Mesendoderm (in vitro differentiated cells): Measurements from ENCODE around the gene HSD17B4.
A peak's percentile ranks its signal among the peaks of the same experiment; 100 is the strongest.
"Not testable (repeated sequence)": the region's sequence is repeated elsewhere in the genome, so short reads cannot be mapped to it uniquely, and the experiment has no call there.

Experiments
- DNase-seq: peaks from one replicate; pipeline ENCODE4 v3.0.0; 2013
- H2AK5ac ChIP-seq: 2 replicates; pipeline ENCODE4 v1.6.1; 2013; ENCODE audit warnings: low read length, inconsistent platforms
- H2BK120ac ChIP-seq: 2 replicates; pipeline ENCODE4 v1.6.1; 2013; ENCODE audit warnings: low read depth, mild to moderate bottlenecking, low read length, moderate library complexity, mixed read lengths
- H2BK15ac ChIP-seq: replicated peaks from 2 replicates; pipeline ENCODE4 v1.6.1; 2013; ENCODE audit warnings: low read depth, mild to moderate bottlenecking, moderate library complexity
- H2BK5ac ChIP-seq: 2 replicates; pipeline ENCODE4 v1.6.1; 2013; ENCODE audit warnings: low read length, inconsistent platforms
- H3K18ac ChIP-seq: 2 replicates; pipeline ENCODE4 v1.6.1; 2013; ENCODE audit warnings: mild to moderate bottlenecking, low read length, mixed read lengths
- H3K23ac ChIP-seq: one replicate; pipeline ENCODE4 v1.6.1; 2013; ENCODE audit warnings: low read length
- H3K27ac ChIP-seq: 2 replicates; pipeline ENCODE4 v1.5.1; 2013; ENCODE audit warnings: low read depth, mild to moderate bottlenecking, inconsistent platforms, low read length, moderate library complexity
- H3K27me3 ChIP-seq: 2 replicates; pipeline ENCODE4 v1.6.1; 2013; ENCODE audit warnings: low read length, control low read depth, mild to moderate bottlenecking, inconsistent platforms; ENCODE audit not compliant: insufficient read depth, poor library complexity
- H3K36me3 ChIP-seq: 2 replicates; pipeline ENCODE4 v1.6.1; 2013; ENCODE audit warnings: low read length, inconsistent platforms; ENCODE audit not compliant: control insufficient read depth, insufficient read depth
- H3K4ac ChIP-seq: one replicate; pipeline ENCODE4 v1.6.1; 2013; ENCODE audit warnings: low read depth, mild to moderate bottlenecking, low read length, moderate library complexity
- H3K4me1 ChIP-seq: 2 replicates; pipeline ENCODE4 v1.6.1; 2013; ENCODE audit warnings: low read depth, low read length, inconsistent platforms; ENCODE audit not compliant: control insufficient read depth
- H3K4me2 ChIP-seq: 2 replicates; pipeline ENCODE4 v1.6.1; 2013; ENCODE audit warnings: low read length
- H3K4me3 ChIP-seq: 2 replicates; pipeline ENCODE4 v1.5.1; 2013; ENCODE audit warnings: mild to moderate bottlenecking, low read length
- H3K56ac ChIP-seq: one replicate; pipeline ENCODE4 v1.6.1; 2013; ENCODE audit warnings: low read length
- H3K79me1 ChIP-seq: 2 replicates; pipeline ENCODE4 v1.6.1; 2013; ENCODE audit warnings: low read length, inconsistent platforms
- H3K79me2 ChIP-seq: 2 replicates; pipeline ENCODE4 v1.6.1; 2013; ENCODE audit warnings: mild to moderate bottlenecking, low read length; ENCODE audit not compliant: control insufficient read depth, insufficient read depth
- H3K9ac ChIP-seq: 2 replicates; pipeline ENCODE4 v1.6.1; 2013; ENCODE audit warnings: low read length, inconsistent platforms
- H4K5ac ChIP-seq: one replicate; pipeline ENCODE4 v1.6.1; 2013; ENCODE audit warnings: low read length
- H4K8ac ChIP-seq: one replicate; pipeline ENCODE4 v1.6.1; 2013; ENCODE audit warnings: low read depth, mild to moderate bottlenecking, control low read depth, low read length, moderate library complexity
- WGBS: extraction: QIAGEN DNeasy Blood & Tissue Kit; methylation state at CpG from one replicate; pipeline ENCODE4 v1.1.7; 2013; ENCODE audit warnings: low lambda C conversion rate, missing lambda C conversion rate; ENCODE audit not compliant: insufficient coverage; ENCODE audit errors: extremely low coverage; 5-methylcytosine and 5-hydroxymethylcytosine counted together

HSD17B4 gene

DNA sequence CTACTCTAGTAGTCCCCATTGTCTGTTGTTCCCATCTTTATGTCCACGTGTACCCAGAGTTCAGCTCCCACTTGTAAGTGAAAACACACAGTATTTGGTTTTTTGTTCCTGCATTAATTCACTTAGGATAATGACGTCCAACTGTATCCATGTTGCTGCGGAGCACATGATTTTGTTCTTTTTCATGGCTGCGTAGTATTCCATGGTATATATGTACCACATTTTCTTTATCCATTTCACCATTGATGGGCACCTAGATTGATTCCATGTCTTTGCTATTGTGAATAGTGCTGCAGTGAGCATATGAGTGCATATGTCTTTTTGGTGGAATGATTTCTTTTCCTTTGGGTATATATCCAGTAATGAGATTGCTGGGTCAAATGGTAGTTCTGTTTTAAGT lies 51.6 kb downstream of the HSD17B4 start:
- not testable (repeated sequence) for H4K8ac ChIP-seq, H3K56ac ChIP-seq, H2BK120ac ChIP-seq, H3K9ac ChIP-seq, H3K27me3 ChIP-seq, H3K4me3 ChIP-seq, H2AK5ac ChIP-seq, H3K36me3 ChIP-seq, H3K27ac ChIP-seq, H3K4ac ChIP-seq, H2BK15ac ChIP-seq, H3K4me1 ChIP-seq, H3K4me2 ChIP-seq, H4K5ac ChIP-seq, H2BK5ac ChIP-seq, H3K18ac ChIP-seq, H3K79me1 ChIP-seq, H3K79me2 ChIP-seq, H3K23ac ChIP-seq, DNase-seq
- WGBS, result no CpG with 5 or more reads among the region's 4 CpGs

DNA sequence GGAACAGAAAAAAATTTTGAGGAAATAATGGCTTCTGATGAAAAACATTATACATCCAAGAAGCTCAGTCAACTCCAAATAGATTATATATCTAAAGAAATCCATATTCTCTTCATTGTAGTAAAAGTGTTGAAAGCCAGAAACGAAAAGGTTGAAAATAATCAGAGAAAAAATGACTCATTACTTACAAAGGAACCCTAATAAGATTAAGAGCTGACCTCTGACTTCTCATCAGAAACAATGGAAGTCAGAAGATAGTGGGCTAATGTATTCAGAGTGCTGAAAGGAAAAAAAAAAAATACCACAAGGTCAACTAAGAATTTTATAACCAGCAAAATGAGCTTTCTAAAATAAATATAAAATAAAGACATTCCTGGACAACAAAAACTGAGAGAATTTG lies 60.0 kb downstream of the HSD17B4 start:
- Histone ChIP-seq H2AK5ac (no peak overlapping the region), H3K4me2 (no peak overlapping the region), H3K23ac (no peak overlapping the region), H3K79me2 (no peaks in the 10 kb centered on the region), H3K18ac (no peak overlapping the region), H3K27ac (no peak overlapping the region), H3K27me3 (no peaks in the 10 kb centered on the region), H3K79me1 (no peaks in the 10 kb centered on the region), H3K4me1 (no peaks in the 10 kb centered on the region), H3K36me3 (peaks cover 7% of the 10 kb centered on the region), H3K9ac (no peak overlapping the region), H4K8ac (no peak overlapping the region), H2BK120ac (no peak overlapping the region), H3K56ac (no peak overlapping the region), H2BK15ac (no peak overlapping the region), H3K4ac (no peak overlapping the region), H3K4me3 (no peak overlapping the region), H4K5ac (no peak overlapping the region), H2BK5ac (no peak overlapping the region)
- peak; percentile 28 for DNase-seq
- WGBS, result no CpG with 5 or more reads among the region's 1 CpG

DNA sequence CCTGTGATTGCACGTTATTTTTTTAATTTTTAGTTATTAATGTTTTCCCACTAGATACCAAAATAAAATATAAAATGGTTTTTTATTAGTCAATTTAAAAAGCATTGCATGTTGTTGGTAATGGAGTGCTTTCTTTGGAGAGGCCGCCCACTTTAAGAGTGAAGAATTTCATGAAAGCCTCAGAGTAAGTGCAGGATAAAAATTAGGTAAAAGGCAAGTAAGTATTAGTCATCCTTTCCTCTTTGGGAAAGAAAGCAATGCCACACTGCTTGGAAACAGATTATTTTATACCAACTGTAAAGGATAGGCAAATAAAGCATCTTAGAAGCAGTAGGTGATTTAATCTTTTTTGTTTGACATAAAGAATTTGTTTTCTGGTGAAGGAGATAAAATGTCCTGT lies 62.9 kb downstream of the HSD17B4 start:
- Histone ChIP-seq H4K5ac (no peak overlapping the region), H3K4me3 (no peak overlapping the region), H2BK5ac (no peak overlapping the region), H3K4me1 (no peaks in the 10 kb centered on the region), H3K36me3 (peaks cover 6% of the 10 kb centered on the region), H2BK15ac (no peak overlapping the region), H3K4ac (no peak overlapping the region), H2BK120ac (no peak overlapping the region), H3K23ac (no peak overlapping the region), H3K79me1 (no peaks in the 10 kb centered on the region), H3K18ac (no peak overlapping the region), H3K4me2 (no peak overlapping the region), H3K27ac (no peak overlapping the region), H3K27me3 (no peaks in the 10 kb centered on the region), H2AK5ac (no peak overlapping the region), H3K9ac (no peak overlapping the region), H3K79me2 (no peaks in the 10 kb centered on the region), H3K56ac (no peak overlapping the region), H4K8ac (no peak overlapping the region)
- DNase-seq, result no peak
- WGBS, result no CpG with 5 or more reads among the region's 2 CpGs

DNA sequence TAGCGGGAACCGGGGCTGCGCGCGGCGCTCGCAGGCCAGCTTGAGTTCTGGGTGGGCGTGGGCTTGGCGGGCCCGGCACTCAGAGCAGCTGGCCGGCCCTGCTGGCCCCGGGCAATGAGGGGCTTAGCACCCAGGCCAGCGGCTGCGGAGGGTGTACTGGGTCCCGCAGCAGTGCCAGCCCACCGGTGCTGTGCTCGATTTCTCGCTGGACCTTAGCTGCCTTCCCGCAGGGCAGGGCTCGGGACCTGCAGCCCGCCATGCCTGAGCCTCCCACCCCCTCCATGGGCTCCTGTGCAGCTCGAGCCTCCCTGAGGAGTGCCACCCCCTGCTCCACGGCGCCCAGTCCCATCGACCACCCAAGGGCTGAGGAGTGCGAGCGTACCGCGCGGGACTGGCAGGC lies 64.8 kb downstream of the HSD17B4 start:
- H2BK120ac ChIP-seq, H3K4me2 ChIP-seq, H3K79me1 ChIP-seq, H2BK5ac ChIP-seq, H3K56ac ChIP-seq, H2AK5ac ChIP-seq, H3K4me3 ChIP-seq, H3K79me2 ChIP-seq, H3K23ac ChIP-seq, H3K36me3 ChIP-seq, H3K27me3 ChIP-seq, H3K27ac ChIP-seq, H4K5ac ChIP-seq, H3K4ac ChIP-seq, DNase-seq, H3K4me1 ChIP-seq, H2BK15ac ChIP-seq, H3K9ac ChIP-seq, H3K18ac ChIP-seq, H4K8ac ChIP-seq: not testable (repeated sequence)
- no CpG with 5 or more reads among the region's 30 CpGs for WGBS

DNA sequence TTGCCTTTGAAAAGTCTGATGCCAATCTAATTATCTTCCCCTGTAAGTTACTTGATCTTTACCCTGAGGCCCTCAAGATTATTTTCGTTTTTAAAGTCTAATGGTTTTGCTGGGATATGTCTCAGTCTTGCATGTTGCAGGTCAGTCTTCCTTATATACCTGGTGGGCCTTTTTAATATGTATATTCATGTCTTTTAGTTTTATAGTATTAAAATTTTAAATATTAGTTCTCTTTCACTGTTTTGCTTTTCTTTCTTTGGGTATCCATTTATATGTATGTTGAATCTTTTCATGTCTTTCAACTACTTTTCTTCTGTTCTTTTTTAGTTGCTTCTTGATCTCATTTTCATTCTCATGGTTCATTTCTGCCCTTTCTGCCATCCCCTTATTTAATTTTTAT lies 68.9 kb downstream of the HSD17B4 start:
- Histone ChIP-seq H2BK120ac (no peak overlapping the region), H3K4me1 (no peaks in the 10 kb centered on the region), H3K4me2 (no peak overlapping the region), H2BK5ac (no peak overlapping the region), H3K56ac (no peak overlapping the region), H3K23ac (no peak overlapping the region), H3K18ac (no peak overlapping the region), H4K5ac (no peak overlapping the region), H4K8ac (no peak overlapping the region), H3K79me2 (no peaks in the 10 kb centered on the region), H3K36me3 (no peaks in the 10 kb centered on the region), H2AK5ac (no peak overlapping the region), H3K4ac (no peak overlapping the region), H3K9ac (no peak overlapping the region), H3K27ac (no peak overlapping the region), H3K4me3 (no peak overlapping the region), H2BK15ac (no peak overlapping the region), H3K79me1 (no peaks in the 10 kb centered on the region), H3K27me3 (no peaks in the 10 kb centered on the region)
- no peak for DNase-seq
- WGBS, result no CpG with 5 or more reads among the region's 1 CpG

DNA sequence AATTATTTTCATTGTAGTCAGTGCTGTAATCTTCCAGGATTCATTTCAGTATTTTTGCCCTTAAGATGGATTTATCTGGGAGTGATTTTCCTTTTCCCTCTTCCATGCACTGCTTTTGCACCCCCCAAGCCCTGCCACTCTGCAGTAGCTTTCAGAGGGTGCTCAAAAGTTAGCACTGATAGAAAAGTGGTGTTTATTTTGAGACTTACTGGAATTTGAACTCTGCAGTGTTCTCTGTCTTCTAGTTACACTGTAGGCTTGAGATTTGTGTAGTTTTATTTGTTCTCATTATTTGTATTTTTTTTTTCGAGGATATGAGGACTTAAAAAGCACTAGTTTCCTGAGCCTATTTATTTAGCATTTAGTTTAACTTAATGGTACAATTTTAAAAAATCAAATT lies 70.5 kb downstream of the HSD17B4 start:
- Histone ChIP-seq H3K27ac (no peak overlapping the region), H3K36me3 (no peaks in the 10 kb centered on the region), H2BK15ac (no peak overlapping the region), H4K8ac (no peak overlapping the region), H3K9ac (no peak overlapping the region), H3K4me3 (no peak overlapping the region), H2BK5ac (no peak overlapping the region), H3K18ac (no peak overlapping the region), H3K79me2 (no peaks in the 10 kb centered on the region), H2AK5ac (no peak overlapping the region), H3K56ac (no peak overlapping the region), H3K4me1 (no peaks in the 10 kb centered on the region), H3K4me2 (no peak overlapping the region), H3K4ac (no peak overlapping the region), H3K79me1 (no peaks in the 10 kb centered on the region), H4K5ac (no peak overlapping the region), H2BK120ac (no peak overlapping the region), H3K27me3 (no peaks in the 10 kb centered on the region), H3K23ac (no peak overlapping the region)
- WGBS, result no CpG with 5 or more reads among the region's 1 CpG
- DNase-seq, result no peak
